ENCODE results near the gene ZNF777. TPM values are rescaled to one million over a fixed set of nuclear protein-coding genes. Genes with fewer than 3 reads are reported as not detected.

Gene ZNF777
- total RNA-seq, 2 donors from 2014 or later, result 9.7 to 11.1 TPM

- H3K4me1 Mint-ChIP-seq, result no peaks in the 10 kb centered on the region
- Histone ChIP-seq H3K36me3 (ENCODE audit: control insufficient read depth, insufficient read depth, low read length) (peaks cover 14% of the 10 kb centered on the region), H3K9ac (ENCODE audit: extremely low read depth, low read length, poor library complexity, severe bottlenecking) (no peak overlapping the region), H3K27me3 (ENCODE audit: control insufficient read depth, insufficient read depth, low read length, poor library complexity, severe bottlenecking) (peaks cover 4% of the 10 kb centered on the region), H3K4me3 (ENCODE audit: low read length) (no peak overlapping the region), H3K27ac (ENCODE audit: low read depth, low read length) (no peak overlapping the region), H3K9me3 (ENCODE audit: control insufficient read depth, low read length) (peaks cover 34% of the 10 kb centered on the region), H3K4me1 (ENCODE audit: control insufficient read depth, insufficient read depth, low read length) (no peaks in the 10 kb centered on the region)
- H3K4me3 Mint-ChIP-seq, result no peak overlapping the region
- TF ChIP-seq, protein P1, sequence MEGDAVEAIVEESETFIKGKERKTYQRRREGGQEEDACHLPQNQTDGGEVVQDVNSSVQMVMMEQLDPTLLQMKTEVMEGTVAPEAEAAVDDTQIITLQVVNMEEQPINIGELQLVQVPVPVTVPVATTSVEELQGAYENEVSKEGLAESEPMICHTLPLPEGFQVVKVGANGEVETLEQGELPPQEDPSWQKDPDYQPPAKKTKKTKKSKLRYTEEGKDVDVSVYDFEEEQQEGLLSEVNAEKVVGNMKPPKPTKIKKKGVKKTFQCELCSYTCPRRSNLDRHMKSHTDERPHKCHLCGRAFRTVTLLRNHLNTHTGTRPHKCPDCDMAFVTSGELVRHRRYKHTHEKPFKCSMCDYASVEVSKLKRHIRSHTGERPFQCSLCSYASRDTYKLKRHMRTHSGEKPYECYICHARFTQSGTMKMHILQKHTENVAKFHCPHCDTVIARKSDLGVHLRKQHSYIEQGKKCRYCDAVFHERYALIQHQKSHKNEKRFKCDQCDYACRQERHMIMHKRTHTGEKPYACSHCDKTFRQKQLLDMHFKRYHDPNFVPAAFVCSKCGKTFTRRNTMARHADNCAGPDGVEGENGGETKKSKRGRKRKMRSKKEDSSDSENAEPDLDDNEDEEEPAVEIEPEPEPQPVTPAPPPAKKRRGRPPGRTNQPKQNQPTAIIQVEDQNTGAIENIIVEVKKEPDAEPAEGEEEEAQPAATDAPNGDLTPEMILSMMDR (conservative IDR thresholded peaks at IDR 0.05), result peak; percentile 42
- peaks cover 15% of the 10 kb centered on the region for H3K27me3 Mint-ChIP-seq (ENCODE audit: insufficient read depth)
- DNase-seq, result no peak
- 93 to 97% methylated on average over 5 of the region's 5 CpGs for WGBS, 2 experiments (ENCODE audit: insufficient coverage in 1 of 2, insufficient read length in 1 of 2)
- H3K27ac Mint-ChIP-seq, result no peak overlapping the region
- H3K9me3 Mint-ChIP-seq, result peaks cover 15% of the 10 kb centered on the region
- H3K36me3 Mint-ChIP-seq (ENCODE audit: low read depth), result peaks cover 22% of the 10 kb centered on the region
Observed at GRCh38 chr7:149468208-149468607, 7.3 kb upstream of the ZNF777 start.

DNA sequence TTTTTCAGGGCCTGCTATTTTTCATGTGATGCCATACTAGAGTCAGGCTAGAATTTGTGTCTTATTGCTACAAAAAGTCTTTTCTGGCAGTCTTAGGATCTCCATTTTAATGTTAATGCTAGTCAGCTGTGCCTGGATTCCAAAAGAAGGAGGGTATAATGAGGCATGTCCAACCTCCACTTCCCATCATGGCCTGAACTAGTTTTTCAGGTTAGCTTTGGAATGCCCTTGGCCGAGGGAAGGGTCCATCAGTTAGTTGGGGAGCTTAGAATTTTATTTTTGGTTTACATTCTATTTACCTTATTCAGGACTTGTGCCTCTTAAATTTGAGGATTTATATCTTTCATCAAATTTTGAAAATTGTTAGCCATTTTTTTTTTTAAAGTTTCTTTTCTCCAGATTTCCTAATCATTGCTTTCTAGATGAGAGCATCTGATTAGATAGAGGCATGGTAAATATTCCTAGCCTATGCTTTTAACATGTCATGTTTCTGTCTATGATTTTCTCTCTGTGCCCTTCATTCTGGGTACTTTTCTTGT is 6.5 kb upstream of the ZNF777 start:
- H3K27ac Mint-ChIP-seq, result no peak overlapping the region
- DNase-seq, result no peak
- Histone ChIP-seq H3K4me3 (ENCODE audit: low read length) (no peak overlapping the region), H3K27me3 (ENCODE audit: control insufficient read depth, insufficient read depth, low read length, poor library complexity, severe bottlenecking) (peaks cover 6% of the 10 kb centered on the region), H3K9me3 (ENCODE audit: control insufficient read depth, low read length) (peaks cover 34% of the 10 kb centered on the region), H3K27ac (ENCODE audit: low read depth, low read length) (no peak overlapping the region), H3K9ac (ENCODE audit: extremely low read depth, low read length, poor library complexity, severe bottlenecking) (no peak overlapping the region), H3K4me1 (ENCODE audit: control insufficient read depth, insufficient read depth, low read length) (no peaks in the 10 kb centered on the region), H3K36me3 (ENCODE audit: control insufficient read depth, insufficient read depth, low read length) (peaks cover 8% of the 10 kb centered on the region)
- TF ChIP-seq, protein P1 (conservative IDR thresholded peaks at IDR 0.05), result no peak
- 50% methylated on average over 1 of the region's 1 CpG; no CpG with 5 or more reads in 1 of the 2 experiments for WGBS, 2 experiments (ENCODE audit: insufficient coverage in 1 of 2, insufficient read length in 1 of 2)
- H3K36me3 Mint-ChIP-seq (ENCODE audit: low read depth), result peaks cover 14% of the 10 kb centered on the region
- H3K4me1 Mint-ChIP-seq, result no peaks in the 10 kb centered on the region
- peaks cover 18% of the 10 kb centered on the region for H3K27me3 Mint-ChIP-seq (ENCODE audit: insufficient read depth)
- peaks cover 15% of the 10 kb centered on the region for H3K9me3 Mint-ChIP-seq
- H3K4me3 Mint-ChIP-seq, result no peak overlapping the region

- no peak overlapping the region for H3K27ac ChIP-seq (ENCODE audit: low read depth, low read length)
- Mint-ChIP-seq H3K4me3 (no peak overlapping the region), H3K36me3 (ENCODE audit: low read depth) (peaks cover 4% of the 10 kb centered on the region), H3K4me1 (no peaks in the 10 kb centered on the region), H3K27me3 (ENCODE audit: insufficient read depth) (peaks cover 28% of the 10 kb centered on the region), H3K27ac (no peak overlapping the region), H3K9me3 (peaks cover 15% of the 10 kb centered on the region)
- peaks cover 34% of the 10 kb centered on the region for H3K9me3 ChIP-seq (ENCODE audit: control insufficient read depth, low read length)
- DNase-seq, result no peak
- H3K4me1 ChIP-seq (ENCODE audit: control insufficient read depth, insufficient read depth, low read length), result no peaks in the 10 kb centered on the region
- peaks cover under 1% of the 10 kb centered on the region for H3K36me3 ChIP-seq (ENCODE audit: control insufficient read depth, insufficient read depth, low read length)
- no peak overlapping the region for H3K9ac ChIP-seq (ENCODE audit: extremely low read depth, low read length, poor library complexity, severe bottlenecking)
- TF ChIP-seq, protein P1 (conservative IDR thresholded peaks at IDR 0.05), result no peak
- H3K4me3 ChIP-seq (ENCODE audit: low read length), result no peak overlapping the region
- H3K27me3 ChIP-seq (ENCODE audit: control insufficient read depth, insufficient read depth, low read length, poor library complexity, severe bottlenecking), result peaks cover 12% of the 10 kb centered on the region
Observed at GRCh38 chr7:149466364-149466763, 5.5 kb upstream of the ZNF777 start.
